ENCODE data around the gene RAB11A. TPM values are rescaled to one million over a fixed set of nuclear protein-coding genes. Genes with fewer than 3 reads are reported as not detected.

Gene RAB11A
- total RNA-seq, 1 experiment from 2014 or later = 139 TPM

GRCh38 chr15:65903296-65904073 lies 34.2 kb downstream of the RAB11A start:
- Mint-ChIP-seq H3K4me1 (ENCODE audit: insufficient read depth, unreplicated experiment) (peaks cover 15% of the 10 kb centered on the region), H3K27me3 (ENCODE audit: insufficient read depth, unreplicated experiment) (no peaks in the 10 kb centered on the region), H3K36me3 (ENCODE audit: insufficient read depth, unreplicated experiment) (peaks cover 35% of the 10 kb centered on the region), H3K9me3 (ENCODE audit: unreplicated experiment) (no peaks in the 10 kb centered on the region), H3K4me3 (ENCODE audit: unreplicated experiment) (no peak overlapping the region), H3K27ac (ENCODE audit: low read depth, unreplicated experiment) (peak overlapping the region; percentile 72)
- POLR2A ChIA-PET = interaction anchor here (0.6 kb wide), 1 partner anchor 217 kb away, joined by 3 read pairs; no protein-coding TSS in a partner anchor
- CTCF ChIA-PET = no interaction called here
- no TSS peak for BruUV-seq (replicated peaks)
- DNase-seq (ENCODE audit: unreplicated experiment) = no peak
- intact Hi-C loops (cut with micrococcal nuclease) = no loop called here
- TF ChIP-seq CTCF (IDR thresholded peaks at IDR 0.05; ENCODE audit: unreplicated experiment) = no peak

GRCh38 chr15:65904301-65904700 lies 35.0 kb downstream of the RAB11A start:
- peaks cover 34% of the 10 kb centered on the region for H3K36me3 Mint-ChIP-seq (ENCODE audit: insufficient read depth, unreplicated experiment)
- BruUV-seq (replicated peaks) = no TSS peak
- H3K9me3 Mint-ChIP-seq (ENCODE audit: unreplicated experiment) = no peaks in the 10 kb centered on the region
- no peak for TF ChIP-seq CTCF (IDR thresholded peaks at IDR 0.05; ENCODE audit: unreplicated experiment)
- CTCF ChIA-PET = interaction anchor here (0.6 kb wide), 1 partner anchor 665 kb away, joined by 3 read pairs; no protein-coding TSS in a partner anchor
- DNase-seq (ENCODE audit: unreplicated experiment) = no peak
- POLR2A ChIA-PET = no interaction called here
- H3K4me1 Mint-ChIP-seq (ENCODE audit: insufficient read depth, unreplicated experiment) = peaks cover 15% of the 10 kb centered on the region
- H3K4me3 Mint-ChIP-seq (ENCODE audit: unreplicated experiment) = no peak overlapping the region
- no peak overlapping the region for H3K27ac Mint-ChIP-seq (ENCODE audit: low read depth, unreplicated experiment)
- intact Hi-C loops (cut with micrococcal nuclease) = no loop called here
- H3K27me3 Mint-ChIP-seq (ENCODE audit: insufficient read depth, unreplicated experiment) = no peaks in the 10 kb centered on the region

- Mint-ChIP-seq H3K27ac (ENCODE audit: low read depth, unreplicated experiment) (no peak overlapping the region), H3K36me3 (ENCODE audit: insufficient read depth, unreplicated experiment) (peaks cover 25% of the 10 kb centered on the region), H3K9me3 (ENCODE audit: unreplicated experiment) (no peaks in the 10 kb centered on the region), H3K4me1 (ENCODE audit: insufficient read depth, unreplicated experiment) (peaks cover 15% of the 10 kb centered on the region), H3K4me3 (ENCODE audit: unreplicated experiment) (no peak overlapping the region), H3K27me3 (ENCODE audit: insufficient read depth, unreplicated experiment) (no peaks in the 10 kb centered on the region)
- POLR2A ChIA-PET = interaction anchor here (0.6 kb wide), 1 partner anchor 19 kb away, joined by 3 read pairs; no protein-coding TSS in a partner anchor
- DNase-seq (ENCODE audit: unreplicated experiment) = no peak
- no peak for TF ChIP-seq CTCF (IDR thresholded peaks at IDR 0.05; ENCODE audit: unreplicated experiment)
- intact Hi-C loops (cut with micrococcal nuclease) = no loop called here
- CTCF ChIA-PET = interaction anchor here (0.6 kb wide), 1 partner anchor 382 kb away, joined by 3 read pairs; no protein-coding TSS in a partner anchor
- no TSS peak for BruUV-seq (replicated peaks)
Observed at GRCh38 chr15:65906396-65906795, 37.1 kb downstream of the RAB11A start.

GRCh38 chr15:65907661-65908060 lies 38.4 kb downstream of the RAB11A start:
- ChIA-PET POLR2A (no interaction called here), CTCF (interaction anchor here (0.7 kb wide), 1 partner anchor 9 kb away, joined by 3 read pairs; no protein-coding TSS in a partner anchor)

More at GRCh38 chr15:65907661-65908060, 38.4 kb downstream of the RAB11A start:
- no peaks in the 10 kb centered on the region for H3K9me3 Mint-ChIP-seq (ENCODE audit: unreplicated experiment)
- H3K27ac Mint-ChIP-seq (ENCODE audit: low read depth, unreplicated experiment) = no peak overlapping the region
- no peak overlapping the region for H3K4me3 Mint-ChIP-seq (ENCODE audit: unreplicated experiment)
- H3K27me3 Mint-ChIP-seq (ENCODE audit: insufficient read depth, unreplicated experiment) = no peaks in the 10 kb centered on the region
- intact Hi-C loops (cut with micrococcal nuclease) = no loop called here
- BruUV-seq (replicated peaks) = no TSS peak
- no peak for TF ChIP-seq CTCF (IDR thresholded peaks at IDR 0.05; ENCODE audit: unreplicated experiment)
- peaks cover 19% of the 10 kb centered on the region for H3K36me3 Mint-ChIP-seq (ENCODE audit: insufficient read depth, unreplicated experiment)
- H3K4me1 Mint-ChIP-seq (ENCODE audit: insufficient read depth, unreplicated experiment) = peaks cover 6% of the 10 kb centered on the region
- DNase-seq (ENCODE audit: unreplicated experiment) = no peak

Data from MCF 10A (cell line).